ENCODE results near the gene CHMP2A. TPM values are rescaled to one million over a fixed set of nuclear protein-coding genes. Genes with fewer than 3 reads are reported as not detected.

CHMP2A gene
- total and polyA plus RNA-seq, 2 of the 13 experiments (the other 11 are each of a cell fraction or from before 2014, with no cell fraction given) = 49.7 to 55.0 TPM

GRCh38 chr19:58575183-58576041 lies 20.5 kb upstream of the CHMP2A start (continued):
- no peak for TF ChIP-seq MLXIP (CRISPR knock-in tag; IDR thresholded peaks at IDR 0.05; ENCODE audit: borderline replicate concordance)
- TF ChIP-seq ZSCAN25 (CRISPR knock-in tag; IDR thresholded peaks at IDR 0.05) = peak; percentile 61; the same call in 1 of the 2 replicates
- TF ChIP-seq HMG20A (CRISPR knock-in tag; IDR thresholded peaks at IDR 0.05; ENCODE audit: borderline replicate concordance) = no peak
- TF ChIP-seq MYC (CRISPR knock-in tag; IDR thresholded peaks at IDR 0.05; ENCODE audit: borderline replicate concordance) = peak; percentile 46; the same call in 1 of the 2 replicates
- TF ChIP-seq SP5 (CRISPR knock-in tag; IDR thresholded peaks at IDR 0.05; ENCODE audit: borderline replicate concordance, low read depth) = peak; percentile 55; the same call in 1 of the 2 replicates
- TF ChIP-seq ZNF318 (CRISPR knock-in tag; IDR thresholded peaks at IDR 0.05) = no peak
- TF ChIP-seq, protein P1, sequence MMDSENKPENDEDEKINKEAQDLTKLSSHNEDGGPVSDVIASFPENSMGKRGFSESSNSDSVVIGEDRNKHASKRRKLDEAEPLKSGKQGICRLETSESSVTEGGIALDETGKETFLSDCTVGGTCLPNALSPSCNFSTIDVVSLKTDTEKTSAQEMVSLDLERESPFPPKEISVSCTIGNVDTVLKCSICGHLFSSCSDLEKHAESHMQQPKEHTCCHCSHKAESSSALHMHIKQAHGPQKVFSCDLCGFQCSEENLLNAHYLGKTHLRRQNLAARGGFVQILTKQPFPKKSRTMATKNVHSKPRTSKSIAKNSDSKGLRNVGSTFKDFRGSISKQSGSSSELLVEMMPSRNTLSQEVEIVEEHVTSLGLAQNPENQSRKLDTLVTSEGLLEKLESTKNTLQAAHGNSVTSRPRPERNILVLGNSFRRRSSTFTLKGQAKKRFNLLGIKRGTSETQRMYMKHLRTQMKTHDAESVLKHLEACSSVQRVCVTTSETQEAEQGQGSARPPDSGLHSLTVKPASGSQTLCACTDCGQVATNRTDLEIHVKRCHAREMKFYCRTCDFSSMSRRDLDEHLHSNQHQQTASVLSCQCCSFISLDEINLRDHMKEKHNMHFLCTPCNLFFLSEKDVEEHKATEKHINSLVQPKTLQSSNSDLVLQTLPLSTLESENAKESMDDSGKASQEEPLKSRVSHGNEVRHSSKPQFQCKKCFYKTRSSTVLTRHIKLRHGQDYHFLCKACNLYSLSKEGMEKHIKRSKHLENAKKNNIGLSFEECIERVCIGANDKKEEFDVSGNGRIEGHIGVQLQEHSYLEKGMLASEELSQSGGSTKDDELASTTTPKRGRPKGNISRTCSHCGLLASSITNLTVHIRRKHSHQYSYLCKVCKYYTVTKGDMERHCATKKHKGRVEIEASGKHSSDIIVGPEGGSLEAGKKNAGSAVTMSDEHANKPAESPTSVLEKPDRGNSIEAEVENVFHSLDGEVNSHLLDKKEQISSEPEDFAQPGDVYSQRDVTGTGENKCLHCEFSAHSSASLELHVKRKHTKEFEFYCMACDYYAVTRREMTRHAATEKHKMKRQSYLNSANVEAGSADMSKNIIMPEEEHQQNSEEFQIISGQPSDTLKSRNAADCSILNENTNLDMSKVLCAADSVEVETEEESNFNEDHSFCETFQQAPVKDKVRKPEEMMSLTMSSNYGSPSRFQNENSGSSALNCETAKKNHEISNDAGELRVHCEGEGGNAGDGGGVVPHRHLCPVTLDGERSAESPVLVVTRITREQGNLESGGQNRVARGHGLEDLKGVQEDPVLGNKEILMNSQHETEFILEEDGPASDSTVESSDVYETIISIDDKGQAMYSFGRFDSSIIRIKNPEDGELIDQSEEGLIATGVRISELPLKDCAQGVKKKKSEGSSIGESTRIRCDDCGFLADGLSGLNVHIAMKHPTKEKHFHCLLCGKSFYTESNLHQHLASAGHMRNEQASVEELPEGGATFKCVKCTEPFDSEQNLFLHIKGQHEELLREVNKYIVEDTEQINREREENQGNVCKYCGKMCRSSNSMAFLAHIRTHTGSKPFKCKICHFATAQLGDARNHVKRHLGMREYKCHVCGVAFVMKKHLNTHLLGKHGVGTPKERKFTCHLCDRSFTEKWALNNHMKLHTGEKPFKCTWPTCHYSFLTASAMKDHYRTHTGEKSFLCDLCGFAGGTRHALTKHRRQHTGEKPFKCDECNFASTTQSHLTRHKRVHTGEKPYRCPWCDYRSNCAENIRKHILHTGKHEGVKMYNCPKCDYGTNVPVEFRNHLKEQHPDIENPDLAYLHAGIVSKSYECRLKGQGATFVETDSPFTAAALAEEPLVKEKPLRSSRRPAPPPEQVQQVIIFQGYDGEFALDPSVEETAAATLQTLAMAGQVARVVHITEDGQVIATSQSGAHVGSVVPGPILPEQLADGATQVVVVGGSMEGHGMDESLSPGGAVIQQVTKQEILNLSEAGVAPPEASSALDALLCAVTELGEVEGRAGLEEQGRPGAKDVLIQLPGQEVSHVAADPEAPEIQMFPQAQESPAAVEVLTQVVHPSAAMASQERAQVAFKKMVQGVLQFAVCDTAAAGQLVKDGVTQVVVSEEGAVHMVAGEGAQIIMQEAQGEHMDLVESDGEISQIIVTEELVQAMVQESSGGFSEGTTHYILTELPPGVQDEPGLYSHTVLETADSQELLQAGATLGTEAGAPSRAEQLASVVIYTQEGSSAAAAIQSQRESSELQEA (CRISPR knock-in tag; IDR thresholded peaks at IDR 0.05; ENCODE audit: not compliant biosample characterization) = peak; percentile 73
- TF ChIP-seq STAG1 (CRISPR knock-in tag; IDR thresholded peaks at IDR 0.05) = 0 out of 2 replicates have a peak, but pooled peaks have one; percentile 8
